ENCODE measurements around the gene LIN54.

GRCh38 chr4:82890528-82890900 lies 120.1 kb downstream of the LIN54 start:
- TF ChIP-seq, protein P1, sequence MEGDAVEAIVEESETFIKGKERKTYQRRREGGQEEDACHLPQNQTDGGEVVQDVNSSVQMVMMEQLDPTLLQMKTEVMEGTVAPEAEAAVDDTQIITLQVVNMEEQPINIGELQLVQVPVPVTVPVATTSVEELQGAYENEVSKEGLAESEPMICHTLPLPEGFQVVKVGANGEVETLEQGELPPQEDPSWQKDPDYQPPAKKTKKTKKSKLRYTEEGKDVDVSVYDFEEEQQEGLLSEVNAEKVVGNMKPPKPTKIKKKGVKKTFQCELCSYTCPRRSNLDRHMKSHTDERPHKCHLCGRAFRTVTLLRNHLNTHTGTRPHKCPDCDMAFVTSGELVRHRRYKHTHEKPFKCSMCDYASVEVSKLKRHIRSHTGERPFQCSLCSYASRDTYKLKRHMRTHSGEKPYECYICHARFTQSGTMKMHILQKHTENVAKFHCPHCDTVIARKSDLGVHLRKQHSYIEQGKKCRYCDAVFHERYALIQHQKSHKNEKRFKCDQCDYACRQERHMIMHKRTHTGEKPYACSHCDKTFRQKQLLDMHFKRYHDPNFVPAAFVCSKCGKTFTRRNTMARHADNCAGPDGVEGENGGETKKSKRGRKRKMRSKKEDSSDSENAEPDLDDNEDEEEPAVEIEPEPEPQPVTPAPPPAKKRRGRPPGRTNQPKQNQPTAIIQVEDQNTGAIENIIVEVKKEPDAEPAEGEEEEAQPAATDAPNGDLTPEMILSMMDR (IDR thresholded peaks at IDR 0.05): no peak
- TF ChIP-seq ZFX (IDR thresholded peaks at IDR 0.05; ENCODE audit: borderline replicate concordance): no peak

Measured in 22Rv1 (cell line).